Body of pancreas (tissue), 4 donors: Measurements from ENCODE around the gene TMEM187.

Experiments
- CTCF ChIP-seq, 7 experiments: fragments of 450-650 bp in 4 of 7; fragments of 200-600 bp in 3 of 7; sonication (generic) in 3 of 7; IDR thresholded peaks; one replicate each; pipeline ENCODE4 v1.5.1; 2016 to 2019; ENCODE audit warnings: antibody characterized with exemption in 7 of 7
- POLR2A ChIP-seq, 3 donors: fragments of 450-650 bp; IDR thresholded peaks; one replicate each; pipeline ENCODE4 v1.6.1; 2016; ENCODE audit warnings: antibody characterized with exemption in 3 of 3, mild to moderate bottlenecking in 2 of 3

DNA sequence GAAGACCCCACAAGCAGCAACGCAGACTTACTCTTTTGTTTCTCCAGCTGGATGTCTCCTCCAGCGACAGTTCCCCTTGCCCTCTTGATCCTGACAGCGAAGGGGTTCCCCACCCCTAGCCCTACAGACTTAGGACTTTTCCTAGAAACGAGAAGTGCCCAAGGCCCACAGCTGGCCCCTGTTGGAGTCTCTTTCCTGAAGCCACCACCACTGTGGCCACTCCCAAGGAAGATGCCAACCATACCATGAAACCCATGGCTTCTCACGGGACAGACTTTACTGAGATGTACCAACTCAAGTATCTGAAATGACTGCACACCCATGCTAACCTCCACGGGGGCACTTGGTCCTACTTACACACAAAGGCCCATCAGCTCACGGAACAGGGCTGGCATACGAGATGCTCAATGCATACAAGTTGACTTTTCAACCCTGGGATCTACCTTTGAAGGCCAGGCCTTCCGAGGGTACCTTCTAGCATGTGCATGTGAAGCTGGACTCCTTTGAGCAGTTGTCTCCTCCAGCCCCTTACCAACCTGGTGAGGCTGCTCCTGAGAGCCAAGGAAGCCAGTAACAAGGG is 48.1 kb downstream of the TMEM187 start:
- TF ChIP-seq POLR2A (IDR thresholded peaks at IDR 0.05) (no peak), CTCF (IDR thresholded peaks at IDR 0.05) (no peak)
